ENCODE data around the gene PARD3B.

PARD3B gene

DNA sequence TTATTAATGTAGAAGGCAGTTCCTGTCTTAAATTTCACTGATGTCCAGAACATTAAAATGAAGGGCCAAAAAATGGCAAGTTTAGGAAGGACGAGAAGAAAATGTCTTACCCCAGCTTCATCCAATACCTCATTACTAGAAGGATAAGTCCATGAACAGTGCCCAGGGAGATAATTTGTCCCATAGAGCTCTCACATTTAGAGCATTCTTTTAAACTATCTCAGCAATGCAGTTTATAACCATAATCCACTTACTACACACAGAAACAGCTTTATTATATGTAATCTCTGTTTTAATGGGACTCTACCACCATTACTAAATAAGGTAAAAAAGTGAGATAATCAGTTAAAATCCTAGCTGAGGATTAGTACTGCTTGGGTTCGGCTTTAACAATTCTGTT lies 142.5 kb downstream of the PARD3B start:
- DNase-seq (ENCODE audit: extremely low read depth in 1 of 2, low read depth in 1 of 2), result no peak

DNA sequence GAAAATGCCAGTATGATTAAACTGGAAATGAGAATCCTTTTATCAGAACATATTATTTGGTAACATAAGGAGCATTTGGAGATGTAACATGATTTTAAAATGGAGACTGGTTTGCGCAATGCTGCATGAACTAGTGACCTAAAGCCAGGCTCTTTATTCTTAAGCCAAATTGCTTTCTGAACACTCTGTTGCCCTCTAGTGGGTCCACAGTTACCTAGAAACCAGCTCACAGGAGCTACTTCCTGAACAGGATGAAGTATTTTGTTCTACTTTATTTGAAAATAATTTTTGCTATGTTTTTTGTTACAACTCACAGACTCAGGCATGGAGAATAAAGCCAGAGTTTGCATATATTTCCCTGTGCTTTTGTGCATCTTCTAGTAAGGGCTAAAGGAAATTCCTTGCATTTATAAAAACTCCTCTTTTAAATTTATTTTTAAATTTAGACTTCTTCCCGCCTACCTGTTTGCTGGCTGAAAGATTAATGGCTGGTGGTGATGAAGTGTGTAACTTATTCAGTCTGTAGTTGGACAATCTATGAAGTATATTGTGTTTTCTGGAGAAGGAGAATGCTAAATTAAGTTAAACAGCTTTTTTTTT lies 146.7 kb downstream of the PARD3B start:
- no peak for DNase-seq (ENCODE audit: extremely low read depth in 1 of 2, low read depth in 1 of 2)

DNA sequence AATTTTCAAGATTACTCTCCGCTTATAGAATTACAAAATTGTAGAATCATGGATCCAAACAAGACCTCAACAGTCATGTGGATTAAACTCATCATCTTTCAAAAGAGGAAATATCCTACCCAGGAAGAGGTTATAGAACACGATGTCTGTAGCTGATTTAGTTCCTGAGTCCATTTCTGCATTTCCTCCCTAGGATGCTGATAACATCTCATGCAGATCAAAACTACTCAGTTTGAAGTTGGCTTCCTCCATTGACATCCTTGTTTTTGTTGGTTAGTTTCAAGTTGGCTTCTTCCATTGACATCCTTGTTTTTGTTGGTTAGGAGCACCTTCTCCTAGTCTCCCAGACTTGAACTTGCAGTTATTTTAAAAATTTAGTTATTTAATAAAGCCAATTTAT lies 147.5 kb downstream of the PARD3B start:
- no peak for DNase-seq (ENCODE audit: extremely low read depth in 1 of 2, low read depth in 1 of 2)

DNA sequence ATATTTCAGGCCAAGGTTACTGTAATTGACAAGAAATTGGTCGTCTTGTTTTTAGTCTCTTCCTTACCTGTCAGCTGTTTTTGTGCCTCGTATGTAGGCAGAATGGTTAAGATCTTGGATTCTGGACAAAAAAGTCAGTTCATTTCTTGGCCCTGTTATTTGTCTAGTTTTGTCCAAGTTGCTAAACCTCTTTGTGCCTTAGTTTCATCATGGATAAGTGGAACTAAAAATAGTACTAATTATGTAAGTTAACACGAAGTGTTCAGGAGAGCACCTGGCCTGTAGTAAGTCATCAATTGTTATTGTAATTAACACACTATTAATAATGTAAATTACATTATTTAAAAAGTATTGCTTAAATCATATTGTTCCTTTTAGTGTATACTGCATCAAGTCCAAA lies 148.0 kb downstream of the PARD3B start:
- no peak for DNase-seq (ENCODE audit: extremely low read depth in 1 of 2, low read depth in 1 of 2)

DNA sequence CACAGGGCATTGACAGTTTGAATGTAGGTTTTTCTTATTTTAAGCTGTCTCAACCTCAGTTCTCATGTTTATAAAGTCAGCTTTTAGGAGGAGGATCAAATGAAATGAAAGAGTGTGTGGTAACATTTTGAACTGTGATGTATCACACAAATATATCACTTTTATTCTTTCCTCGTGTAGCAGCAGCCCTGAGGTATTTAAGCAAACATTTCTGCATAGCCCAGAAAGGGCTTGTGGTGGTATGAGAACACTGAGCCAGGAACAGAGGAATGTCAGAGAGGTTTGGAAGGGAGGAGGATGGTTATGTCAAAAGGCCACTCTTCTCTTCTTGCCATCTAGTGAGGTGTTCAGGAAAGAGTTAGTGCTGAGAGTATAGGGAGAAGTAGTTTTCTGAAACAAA lies 150.2 kb downstream of the PARD3B start:
- DNase-seq (ENCODE audit: extremely low read depth in 1 of 2, low read depth in 1 of 2), result no peak

DNA sequence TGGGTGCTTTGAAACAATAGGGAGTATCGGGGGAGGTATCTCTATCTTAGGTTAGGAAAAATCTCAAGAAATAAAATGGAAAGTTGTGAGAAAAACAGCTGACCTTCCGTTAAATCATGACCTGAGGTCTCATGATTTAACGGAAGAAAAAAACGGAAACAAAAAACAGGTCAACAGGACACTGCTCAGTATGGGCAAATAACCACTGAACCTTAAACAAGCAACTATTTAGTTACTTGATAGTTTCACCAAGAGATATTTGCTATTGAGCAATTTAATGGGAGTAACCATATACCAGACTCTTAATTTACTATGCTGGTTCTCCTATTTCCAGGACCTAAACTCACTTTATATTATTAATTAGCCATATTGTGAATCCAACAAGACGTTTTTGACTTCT lies 150.8 kb downstream of the PARD3B start:
- DNase-seq (ENCODE audit: extremely low read depth in 1 of 2, low read depth in 1 of 2), result no peak

DNA sequence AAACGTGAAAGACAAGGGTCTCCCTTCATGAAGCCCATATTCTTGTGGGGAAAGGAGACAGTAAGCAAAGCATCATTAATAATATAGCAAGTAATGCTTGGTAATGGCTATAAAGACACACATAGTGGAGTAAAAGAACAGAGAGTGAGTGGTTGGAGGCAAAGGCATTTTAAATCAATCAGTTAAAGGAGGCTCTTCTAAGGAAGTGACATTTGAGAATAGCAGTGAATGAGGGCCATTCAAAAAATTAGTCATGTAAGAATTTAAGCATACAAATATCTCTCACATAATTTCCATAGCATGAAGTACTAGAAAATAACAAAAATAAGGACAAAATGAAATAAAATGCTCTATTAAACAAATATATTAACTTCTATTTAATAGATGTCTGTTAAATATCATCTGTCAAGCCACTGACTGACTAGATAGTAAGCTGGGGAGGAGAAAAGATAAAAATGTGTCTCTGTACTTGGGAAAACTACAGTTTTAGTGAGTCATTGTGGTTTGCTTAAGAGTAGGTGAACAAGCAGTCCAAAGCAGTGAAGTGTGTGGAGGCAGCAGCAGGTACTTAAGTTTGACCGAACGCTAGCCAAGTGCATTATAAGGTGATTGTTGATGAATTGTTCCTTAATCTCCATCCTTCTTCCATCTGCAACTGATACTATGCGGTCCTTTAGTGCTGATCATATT lies 160.1 kb downstream of the PARD3B start:
- no peak for DNase-seq (ENCODE audit: extremely low read depth in 1 of 2, low read depth in 1 of 2)

DNA sequence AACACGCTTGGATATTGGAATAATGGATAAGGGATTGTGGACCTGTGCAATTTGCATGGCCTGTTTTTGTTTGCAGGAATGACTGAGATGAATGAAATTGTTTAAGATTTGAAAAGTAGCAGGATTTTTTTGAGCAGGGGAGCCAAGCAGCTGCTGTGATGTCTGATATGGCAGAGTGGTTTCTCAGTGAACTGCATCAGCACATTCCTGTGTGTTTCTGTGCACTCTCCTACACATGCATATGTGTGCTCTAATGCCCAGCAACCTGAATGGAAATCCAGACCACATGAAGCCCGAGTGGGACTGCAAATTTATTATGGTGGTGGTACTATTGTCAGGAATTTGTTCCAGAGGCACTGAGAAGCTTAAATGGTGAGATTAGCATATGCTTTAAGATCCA lies 161.7 kb downstream of the PARD3B start:
- DNase-seq (ENCODE audit: extremely low read depth in 1 of 2, low read depth in 1 of 2), result no peak

DNA sequence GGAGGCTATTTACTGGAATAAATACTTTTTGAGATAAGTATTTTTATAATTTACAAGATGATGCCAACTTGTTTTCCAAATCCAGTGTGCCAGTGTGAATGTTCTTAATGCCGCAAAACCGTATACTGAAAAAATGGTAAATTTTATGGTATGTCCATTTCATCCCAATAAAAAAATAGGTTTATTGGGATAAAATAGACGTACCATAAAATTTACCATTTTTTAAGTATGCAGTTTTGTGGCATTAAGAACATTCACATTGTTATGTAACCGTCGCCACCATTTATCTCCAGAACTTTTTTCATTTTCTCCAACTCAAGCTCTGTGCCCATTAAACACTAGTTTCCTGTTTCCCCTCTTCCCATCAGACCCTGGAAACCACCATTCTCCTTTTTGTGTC lies 167.9 kb downstream of the PARD3B start:
- no peak for DNase-seq (ENCODE audit: extremely low read depth in 1 of 2, low read depth in 1 of 2)

DNA sequence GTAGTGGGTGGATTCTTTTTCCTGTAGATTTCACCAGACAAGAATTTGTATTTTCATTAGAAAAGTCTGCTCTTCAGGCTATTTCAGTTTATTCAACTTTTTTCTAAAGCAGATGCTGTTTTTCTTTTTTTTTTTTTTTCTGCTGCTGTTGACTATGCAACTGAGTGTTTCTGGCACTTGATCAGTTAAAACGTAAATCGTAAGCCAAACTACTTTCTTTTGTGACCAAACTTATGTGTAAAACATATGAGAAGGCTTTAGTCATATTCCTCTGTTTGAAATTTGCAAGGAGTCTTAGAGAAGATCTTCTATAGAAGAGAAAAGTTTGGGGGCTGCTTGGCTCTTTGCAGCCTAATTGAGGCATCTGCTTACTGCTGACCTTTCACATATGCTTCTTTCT lies 170.1 kb downstream of the PARD3B start:
- DNase-seq (ENCODE audit: extremely low read depth in 1 of 2, low read depth in 1 of 2), result no peak

DNA sequence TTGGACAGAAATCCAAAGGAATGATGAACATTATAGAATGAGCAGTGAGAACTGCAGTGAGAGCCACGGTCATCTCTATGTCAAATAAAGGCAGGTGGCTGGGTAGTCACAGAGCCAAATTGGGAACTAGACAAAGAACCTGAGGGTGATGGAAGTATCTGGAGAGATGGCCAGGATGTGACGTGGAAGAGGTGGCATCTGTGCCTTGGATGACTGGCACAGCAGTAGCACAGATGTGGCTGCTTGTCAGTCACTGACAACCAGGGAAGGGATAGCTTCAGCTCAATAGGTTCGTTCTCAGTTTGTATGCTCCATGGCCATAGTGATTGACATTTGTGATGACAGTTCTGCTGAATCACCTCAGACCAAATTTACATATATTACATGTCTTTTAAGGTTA lies 172.3 kb downstream of the PARD3B start:
- no peak for DNase-seq (ENCODE audit: extremely low read depth in 1 of 2, low read depth in 1 of 2)

DNA sequence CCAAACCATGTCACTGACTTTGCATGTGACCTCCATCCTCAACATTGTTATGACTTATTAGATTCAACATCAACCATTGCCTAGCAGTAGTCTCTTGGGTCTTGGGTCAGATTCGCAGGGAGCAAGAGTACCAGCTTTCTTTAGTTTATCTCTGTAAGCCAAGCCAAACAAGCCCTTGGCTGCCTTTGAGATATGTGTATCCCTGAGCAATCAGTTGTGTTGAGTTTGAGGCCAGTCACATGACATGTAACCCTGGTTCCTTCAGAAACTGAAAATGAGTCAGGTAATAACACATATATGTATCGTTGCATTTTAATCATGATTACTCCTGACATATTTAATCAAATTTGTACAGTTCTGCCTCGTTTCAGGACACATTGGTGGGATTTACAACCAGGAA lies 173.3 kb downstream of the PARD3B start:
- DNase-seq (ENCODE audit: extremely low read depth in 1 of 2, low read depth in 1 of 2), result no peak

DNA sequence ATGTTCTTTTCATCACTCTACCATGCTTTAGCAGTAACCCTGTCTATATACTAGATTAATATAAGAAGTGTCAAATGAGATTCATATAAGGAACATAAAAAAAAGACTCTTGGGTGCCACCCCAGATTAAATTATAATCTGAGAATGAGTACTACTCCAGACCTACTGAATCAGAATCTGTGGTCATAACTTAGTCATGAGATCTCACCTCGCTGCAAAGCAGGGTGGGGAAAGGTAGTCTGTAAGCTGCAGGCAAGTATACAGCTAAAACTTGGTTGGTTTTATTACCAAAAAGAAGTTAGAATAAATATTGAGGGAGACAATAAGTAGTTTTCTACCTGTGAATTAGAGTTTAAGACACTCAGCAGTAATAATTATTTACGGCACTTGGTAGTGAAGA lies 175.6 kb downstream of the PARD3B start:
- no peak for DNase-seq (ENCODE audit: extremely low read depth in 1 of 2, low read depth in 1 of 2)

DNA sequence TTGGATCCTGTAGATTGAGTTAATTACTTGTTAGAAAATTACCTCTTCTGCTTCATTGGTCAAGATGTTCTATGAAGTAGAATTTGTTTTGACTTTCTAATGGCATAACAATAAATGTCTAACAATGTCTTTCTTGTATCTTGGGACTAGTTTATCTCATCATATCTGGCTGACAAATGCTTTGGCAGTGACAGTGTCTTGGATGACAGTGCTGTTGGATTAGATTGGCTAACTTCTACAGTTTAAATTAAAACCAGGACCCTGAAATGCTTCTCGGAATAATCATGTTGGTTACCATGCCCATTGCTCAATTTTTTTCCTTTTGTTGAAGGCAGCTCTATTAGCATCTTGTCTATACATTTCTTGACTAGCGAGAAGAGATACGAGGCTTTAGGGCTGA lies 176.9 kb downstream of the PARD3B start:
- no peak for DNase-seq (ENCODE audit: extremely low read depth in 1 of 2, low read depth in 1 of 2)

DNA sequence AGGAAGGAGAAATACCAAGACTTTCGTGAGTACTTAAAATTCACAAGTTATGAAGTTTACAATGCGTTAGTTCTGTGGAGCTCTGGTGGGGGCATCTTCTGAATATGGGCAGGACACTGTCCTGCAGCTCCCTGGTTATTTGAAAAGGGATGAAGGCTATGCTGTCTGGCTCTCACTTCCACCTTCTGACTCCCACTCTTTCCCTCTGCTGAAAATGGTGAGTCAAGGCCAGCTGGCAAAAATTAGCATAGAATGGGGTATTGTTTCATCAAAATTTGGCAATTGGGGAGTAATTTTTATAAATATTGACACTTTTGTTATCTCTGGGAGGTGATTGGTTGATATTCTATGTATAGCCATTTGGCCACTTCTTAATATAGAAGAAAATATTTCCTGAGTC lies 177.4 kb downstream of the PARD3B start:
- DNase-seq (ENCODE audit: extremely low read depth in 1 of 2, low read depth in 1 of 2), result no peak

DNA sequence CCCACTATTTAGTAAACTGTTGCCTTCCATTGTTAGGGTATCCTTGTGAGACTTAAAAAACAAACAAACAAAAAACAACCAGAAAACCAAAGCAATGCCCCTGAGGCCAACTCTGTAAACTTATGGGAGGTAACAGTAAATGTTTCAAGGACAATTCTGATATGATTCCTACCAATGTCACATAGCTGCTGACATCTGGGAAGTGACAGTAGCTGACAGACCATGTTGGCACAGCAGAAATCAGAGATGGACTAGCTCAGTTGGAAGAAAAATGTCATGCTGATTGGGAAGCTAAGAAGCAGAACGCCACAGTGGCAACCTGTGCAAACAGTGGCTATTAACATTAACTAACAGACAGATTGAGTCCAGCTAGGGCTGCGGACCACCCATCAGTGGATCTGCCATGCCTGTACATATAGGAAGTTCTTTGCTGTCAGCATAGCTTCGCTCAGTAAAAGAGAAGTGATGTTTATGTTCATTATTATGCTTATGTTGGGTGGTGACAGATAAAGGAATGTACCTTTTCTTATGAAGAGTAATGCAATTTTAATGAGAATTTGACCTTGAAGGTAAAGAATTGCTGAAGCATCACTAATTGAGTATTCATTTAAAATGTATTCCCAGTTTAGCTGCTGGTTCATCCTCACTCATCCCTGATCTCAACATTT lies 180.6 kb downstream of the PARD3B start:
- DNase-seq (ENCODE audit: extremely low read depth in 1 of 2, low read depth in 1 of 2), result no peak

DNA sequence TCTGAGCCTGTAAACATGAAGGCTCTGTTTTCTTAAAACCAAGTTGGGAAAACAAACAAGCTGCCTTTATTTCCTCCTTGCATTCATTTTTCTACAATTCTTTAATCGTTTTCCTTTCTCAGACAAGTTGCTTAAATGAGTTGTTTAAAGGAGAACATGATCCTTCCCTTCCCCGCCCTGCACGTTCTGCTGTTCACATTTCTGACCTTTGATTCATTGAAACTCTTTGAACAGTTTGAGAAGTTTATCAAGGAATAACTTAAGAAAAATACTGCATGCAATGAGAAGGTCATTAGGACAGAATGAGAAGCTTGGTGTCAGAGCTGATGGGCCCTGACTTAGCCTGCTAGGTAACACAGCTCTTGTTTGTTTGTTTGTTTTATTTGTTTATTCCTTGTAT lies 181.6 kb downstream of the PARD3B start:
- DNase-seq (ENCODE audit: extremely low read depth in 1 of 2, low read depth in 1 of 2), result no peak

DNA sequence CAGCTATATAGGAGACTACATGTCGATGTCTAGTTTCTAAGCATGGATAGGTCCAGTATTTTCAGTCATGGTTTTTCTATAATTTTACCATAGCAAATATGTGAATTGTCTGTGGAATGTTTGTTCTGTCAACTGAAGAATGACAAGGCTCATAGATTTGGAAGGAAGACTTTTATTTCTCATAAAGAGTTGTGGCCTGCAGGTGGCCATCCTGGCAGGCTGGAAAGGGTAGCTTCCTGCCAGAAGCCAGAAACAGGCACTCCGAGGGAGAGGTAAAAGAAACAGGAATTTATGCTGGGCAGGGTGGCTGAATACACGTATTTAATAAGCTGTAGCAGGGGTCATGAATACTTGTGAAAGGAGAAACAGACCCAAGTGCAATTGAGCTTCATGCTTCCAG lies 182.1 kb downstream of the PARD3B start:
- no peak for DNase-seq (ENCODE audit: extremely low read depth in 1 of 2, low read depth in 1 of 2)

DNA sequence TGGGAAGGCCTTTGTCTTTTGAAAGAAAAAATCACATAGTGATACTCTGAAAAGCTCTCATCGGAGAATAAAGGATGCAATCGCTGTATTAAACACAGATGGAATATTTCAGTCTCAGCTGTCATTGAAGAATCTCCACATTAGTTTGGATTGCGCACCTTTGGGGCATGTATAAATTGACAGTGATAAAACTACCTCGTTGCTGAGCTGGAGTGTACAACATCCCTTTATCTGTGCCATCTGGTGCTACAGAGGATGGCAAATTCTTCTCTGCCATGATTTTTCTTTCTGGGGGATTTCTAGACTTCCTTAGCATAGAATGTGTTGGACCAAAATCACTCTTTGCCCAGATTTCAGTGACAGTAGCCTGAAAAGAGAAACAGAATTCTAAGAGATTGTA lies 185.3 kb downstream of the PARD3B start:
- no peak for DNase-seq (ENCODE audit: extremely low read depth in 1 of 2, low read depth in 1 of 2)

DNA sequence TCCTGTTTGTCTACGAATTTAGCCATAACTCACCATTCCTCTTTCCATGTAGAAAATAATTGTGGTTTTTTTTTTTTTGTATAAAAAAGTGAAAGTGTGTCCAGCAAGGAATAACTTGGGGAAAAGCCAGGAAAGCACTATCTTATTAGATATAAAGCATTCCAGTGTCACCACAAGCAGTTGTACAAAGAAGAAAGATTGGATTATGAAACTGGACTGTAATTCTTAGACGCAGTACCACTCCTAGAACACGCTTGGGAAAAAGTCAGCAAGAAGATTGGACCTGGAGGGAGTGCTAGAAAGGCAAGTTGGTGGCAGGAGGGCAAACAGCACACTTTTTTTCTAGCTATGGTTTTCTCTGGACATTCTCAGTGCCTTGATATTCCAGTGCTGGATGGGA lies 186.7 kb downstream of the PARD3B start:
- no peak for DNase-seq (ENCODE audit: extremely low read depth in 1 of 2, low read depth in 1 of 2)

DNA sequence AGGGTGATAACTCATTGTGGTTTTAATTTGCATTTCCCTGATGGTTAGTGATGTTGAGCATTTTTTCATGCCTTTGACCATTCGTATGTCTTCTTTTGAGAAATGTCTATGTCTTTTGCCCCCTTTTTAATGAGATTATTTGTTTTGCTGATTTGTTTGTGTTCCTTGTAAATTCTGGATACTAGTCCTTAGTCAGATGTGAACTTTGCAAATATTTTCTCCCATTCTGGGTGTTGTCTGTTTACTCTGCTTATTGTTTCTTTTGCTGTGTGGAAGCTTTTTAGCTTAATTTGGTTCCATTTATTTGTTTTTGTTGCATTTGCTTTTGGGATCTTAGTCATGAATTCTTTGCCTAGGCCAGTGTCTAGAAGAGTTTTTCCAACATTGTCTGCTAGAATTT lies 192.0 kb downstream of the PARD3B start:
- no peak for DNase-seq (ENCODE audit: extremely low read depth in 1 of 2, low read depth in 1 of 2)

DNA sequence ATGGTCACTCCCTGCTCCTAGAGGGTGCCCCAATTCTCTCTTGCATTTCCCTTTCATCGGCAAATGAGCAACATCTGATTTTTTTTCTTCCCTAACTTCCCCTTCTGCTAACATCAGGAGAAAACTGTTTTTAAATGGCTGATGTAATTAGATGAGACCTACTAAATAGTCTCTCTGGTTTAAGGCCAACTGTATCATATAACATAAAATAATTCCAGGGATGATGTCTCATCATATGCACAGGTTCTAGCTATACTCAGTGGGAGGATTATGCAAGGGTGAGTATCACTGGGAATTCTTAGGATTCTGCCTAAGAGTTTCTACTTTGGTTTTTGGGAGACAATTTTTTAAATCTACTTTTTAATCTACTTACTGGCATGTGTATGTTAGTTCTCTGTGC lies 193.4 kb downstream of the PARD3B start:
- no peak for DNase-seq (ENCODE audit: extremely low read depth in 1 of 2, low read depth in 1 of 2)
